MM.1S (cell line): ENCODE results near the gene ZNF549.

Experiments
- DNase-seq: peaks from one replicate; pipeline ENCODE4 v3.0.0-alpha.2; 2015
- H2AFZ ChIP-seq: fragments of 300-600 bp; sonication (generic); 2 replicates; pipeline ENCODE4 v1.6.0; 2016; ENCODE audit warnings: antibody characterized with exemption, low read length
- H3F3A ChIP-seq: fragments of 300-600 bp; sonication (generic); 2 replicates; pipeline ENCODE4 v1.6.1; 2016; ENCODE audit warnings: mild to moderate bottlenecking, antibody characterized with exemption, low read length, moderate library complexity, mixed read lengths; ENCODE audit not compliant: insufficient read depth
- H3K27ac ChIP-seq: fragments of 300-600 bp; sonication (generic); 2 replicates; pipeline ENCODE4 v1.5.1; 2016; ENCODE audit warnings: mild to moderate bottlenecking, low read length
- H3K27me3 ChIP-seq: fragments of 300-600 bp; sonication (generic); replicated peaks from 2 replicates; pipeline ENCODE4 v1.6.0; 2016; ENCODE audit warnings: low read length; ENCODE audit not compliant: insufficient read depth
- H3K36me3 ChIP-seq: fragments of 300-600 bp; sonication (generic); replicated peaks from 2 replicates; pipeline ENCODE4 v1.6.1; 2016; ENCODE audit warnings: mild to moderate bottlenecking, low read length, mixed read lengths; ENCODE audit not compliant: insufficient read depth
- H3K4me1 ChIP-seq: fragments of 300-600 bp; sonication (generic); 2 replicates; pipeline ENCODE4 v1.6.1; 2016; ENCODE audit warnings: low read length, mixed read lengths
- H3K4me2 ChIP-seq: fragments of 300-600 bp; sonication (generic); 2 replicates; pipeline ENCODE4 v1.6.0; 2016; ENCODE audit warnings: low read depth, low read length
- H3K4me3 ChIP-seq: fragments of 300-600 bp; sonication (generic); 2 replicates; pipeline ENCODE4 v1.5.1; 2016; ENCODE audit warnings: low read length, mixed read lengths
- H3K79me2 ChIP-seq: fragments of 300-600 bp; sonication (generic); 2 replicates; pipeline ENCODE4 v1.6.1; 2016; ENCODE audit warnings: mixed run types, low read length, mixed read lengths
- H3K9ac ChIP-seq: fragments of 300-600 bp; sonication (generic); 2 replicates; pipeline ENCODE4 v1.6.1; 2016; ENCODE audit warnings: low read length, mixed read lengths
- H3K9me2 ChIP-seq: fragments of 300-600 bp; sonication (generic); replicated peaks from 2 replicates; pipeline ENCODE4 v1.6.1; 2016; ENCODE audit warnings: mild to moderate bottlenecking, low read length, mixed read lengths; ENCODE audit not compliant: insufficient read depth
- H3K9me3 ChIP-seq: fragments of 300-600 bp; sonication (generic); replicated peaks from 2 replicates; pipeline ENCODE4 v1.6.1; 2016; ENCODE audit warnings: mild to moderate bottlenecking, low read length, mixed read lengths; ENCODE audit not compliant: insufficient read depth
- H4K20me1 ChIP-seq: fragments of 300-600 bp; sonication (generic); 2 replicates; pipeline ENCODE4 v1.6.1; 2016; ENCODE audit warnings: mild to moderate bottlenecking, low read length, moderate library complexity, mixed read lengths; ENCODE audit not compliant: insufficient read depth
- CTCF ChIP-seq: fragments of 300-600 bp; sonication (generic); IDR thresholded peaks from 2 replicates; pipeline ENCODE4 v1.5.1; 2016; ENCODE audit warnings: antibody characterized with exemption, low read length, mixed read lengths
- EZH2 ChIP-seq: fragments of 300-600 bp; sonication (generic); optimal IDR thresholded peaks from 2 replicates; pipeline ENCODE3; 2017; ENCODE audit warnings: low read depth, mild to moderate bottlenecking, antibody characterized with exemption, low read length, mixed read lengths
- EZH2phosphoT487 ChIP-seq: fragments of 300-600 bp; sonication (generic); IDR thresholded peaks from 2 replicates; pipeline ENCODE4 v1.6.1; 2018; ENCODE audit warnings: antibody characterized with exemption, low read length

ZNF549 gene

DNA sequence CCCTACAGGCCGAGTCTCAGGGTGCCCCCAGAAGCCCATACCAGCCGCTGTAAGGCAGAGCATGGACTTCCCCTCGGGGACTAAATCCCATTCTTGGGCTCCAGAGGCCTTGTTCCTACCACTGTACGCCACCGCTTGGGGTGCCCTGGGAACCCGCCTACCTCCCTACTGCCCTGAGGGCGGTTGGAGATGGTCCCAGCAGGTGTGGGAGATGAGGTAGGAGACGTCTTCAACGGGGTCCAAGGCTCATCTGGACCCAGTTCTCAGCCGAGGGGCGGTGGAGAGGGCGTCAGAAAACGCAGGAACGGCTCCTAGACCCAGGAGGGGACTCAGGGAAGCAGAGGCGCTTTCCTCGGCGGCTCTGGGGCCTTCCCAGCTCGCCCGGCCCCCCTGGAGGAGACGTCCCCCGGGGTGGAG, 56.0 kb downstream of the ZNF549 start:
- no peaks in the 10 kb centered on the region for H4K20me1 ChIP-seq
- no peaks in the 10 kb centered on the region for H3K9me2 ChIP-seq
- H2AFZ ChIP-seq: no peak overlapping the region
- H3K9ac ChIP-seq: no peak overlapping the region
- TF ChIP-seq EZH2 (no peak), CTCF (no peak), EZH2phosphoT487 (no peak)
- no peak overlapping the region for H3K4me2 ChIP-seq
- no peak for DNase-seq
- H3K27ac ChIP-seq: no peak overlapping the region
- no peaks in the 10 kb centered on the region for H3F3A ChIP-seq
- H3K4me3 ChIP-seq: no peak overlapping the region
- no peaks in the 10 kb centered on the region for H3K36me3 ChIP-seq
- H3K9me3 ChIP-seq: no peaks in the 10 kb centered on the region
- no peaks in the 10 kb centered on the region for H3K27me3 ChIP-seq
- H3K4me1 ChIP-seq: peaks cover 2% of the 10 kb centered on the region; the same call in 1 of the 2 replicates
- H3K79me2 ChIP-seq: peaks cover 5% of the 10 kb centered on the region

GRCh38 chr19:57583521-57584416, 56.6 kb downstream of the ZNF549 start, which contains the start of gene ZIK1:
ZIK1 (plus strand) TSS chr19:57584145; CDS start chr19:57584357, 212 bp downstream.
- TF ChIP-seq CTCF: no peak
- TF ChIP-seq EZH2phosphoT487: no peak
- no peak for TF ChIP-seq EZH2
- H3F3A ChIP-seq: no peaks in the 10 kb centered on the region
- H3K4me2 ChIP-seq: no peak within 1 kb of the TSS
- H3K9ac ChIP-seq: no peak within 1 kb of the TSS
- H3K27me3 ChIP-seq: no peaks in the 10 kb centered on the region
- H3K4me1 ChIP-seq: no peaks in the 10 kb centered on the region
- H3K27ac ChIP-seq: no peak within 1 kb of the TSS
- no peaks in the 10 kb centered on the region for H3K36me3 ChIP-seq
- H2AFZ ChIP-seq: no peak within 1 kb of the TSS
- no peak for DNase-seq
- no peaks in the 10 kb centered on the region for H3K9me2 ChIP-seq
- H3K79me2 ChIP-seq: no peaks in the 10 kb centered on the region
- no peaks in the 10 kb centered on the region for H4K20me1 ChIP-seq
- no peaks in the 10 kb centered on the region for H3K9me3 ChIP-seq
- no peak within 1 kb of the TSS for H3K4me3 ChIP-seq

DNA sequence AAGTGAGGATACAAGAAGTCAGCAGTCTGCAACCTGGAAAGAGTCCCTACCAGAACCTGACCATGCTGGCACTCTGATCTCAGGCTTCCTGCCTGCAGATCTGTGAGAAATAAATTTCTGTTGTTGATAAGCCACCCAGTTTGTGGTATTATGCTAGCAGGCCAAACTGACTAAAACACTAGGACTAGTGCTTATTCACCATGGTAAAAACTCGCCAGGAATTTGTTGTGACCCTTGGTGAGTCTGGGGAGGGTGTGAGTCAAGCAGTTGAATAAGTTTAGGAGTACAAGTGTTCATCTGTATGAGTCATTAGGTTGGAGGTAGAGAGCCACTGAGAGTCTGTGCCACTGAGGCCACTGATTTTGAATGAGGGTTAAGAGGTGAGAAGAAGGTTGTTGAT, 60.4 kb downstream of the ZNF549 start:
- Histone ChIP-seq H3K4me3 (no peak overlapping the region), H4K20me1 (no peaks in the 10 kb centered on the region), H3K79me2 (no peaks in the 10 kb centered on the region), H3K9me2 (no peaks in the 10 kb centered on the region), H3F3A (no peaks in the 10 kb centered on the region), H3K27ac (no peak overlapping the region), H3K36me3 (no peaks in the 10 kb centered on the region), H3K4me1 (no peaks in the 10 kb centered on the region), H3K27me3 (no peaks in the 10 kb centered on the region), H2AFZ (no peak overlapping the region), H3K9me3 (no peaks in the 10 kb centered on the region), H3K4me2 (no peak overlapping the region), H3K9ac (no peak overlapping the region)
- no peak for DNase-seq
- TF ChIP-seq EZH2phosphoT487 (no peak), EZH2 (no peak)

GRCh38 chr19:57599377-57599760, 72.2 kb downstream of the ZNF549 start:
- H2AFZ ChIP-seq: peak overlapping the region; percentile 94
- no peaks in the 10 kb centered on the region for H3K4me1 ChIP-seq
- H3K27me3 ChIP-seq: no peaks in the 10 kb centered on the region
- H3K36me3 ChIP-seq: no peaks in the 10 kb centered on the region
- H3K27ac ChIP-seq: no peak overlapping the region
- TF ChIP-seq EZH2phosphoT487 (no peak), EZH2 (no peak), CTCF (no peak)
- H3K9me2 ChIP-seq: no peaks in the 10 kb centered on the region
- no peaks in the 10 kb centered on the region for H3K9me3 ChIP-seq
- H3K4me3 ChIP-seq: peak overlapping the region; percentile 93
- no peaks in the 10 kb centered on the region; the same call in 1 of the 2 replicates for H3K79me2 ChIP-seq
- H3F3A ChIP-seq: no peaks in the 10 kb centered on the region
- DNase-seq: no peak
- H4K20me1 ChIP-seq: no peaks in the 10 kb centered on the region
- H3K4me2 ChIP-seq: peak overlapping the region; percentile 58
- H3K9ac ChIP-seq: no peak overlapping the region
